B cell (primary cell): ENCODE measurements around the gene NBR1. TPM values are rescaled to one million over a fixed set of nuclear protein-coding genes. Genes with fewer than 3 reads are reported as not detected.
"Not testable (repeated sequence)": the region's sequence is repeated elsewhere in the genome, so short reads cannot be mapped to it uniquely, and the experiment has no call there.

Source experiments
- ATAC-seq: fragments of 200-7000 bp; cut with Tn5 transposase; one replicate; pipeline ENCODE4 v1.10.0; 2021; ENCODE audit warnings: low read depth, mild to moderate bottlenecking, moderate number of reproducible peaks, moderate library complexity
- CTCF ChIA-PET: fragments of 350-600 bp; sonication (Branson Sonifier 250); formaldehyde crosslinking; loops from one replicate; lab custom pipeline; 2021; ENCODE audit warnings: antibody characterized with exemption, inconsistent platforms; lab: Charles Lee
- POLR2A ChIA-PET: fragments of 350-600 bp; sonication (Branson Sonifier 250); formaldehyde crosslinking; loops from one replicate; lab custom pipeline; 2021; ENCODE audit warnings: antibody characterized with exemption; lab: Charles Lee
- DNase-seq: peaks from one replicate; pipeline ENCODE4 v3.0.0; 2013
- H2AFZ ChIP-seq: 2 replicates; pipeline ENCODE4 v1.6.1; 2012; ENCODE audit warnings: mild to moderate bottlenecking, low read depth, low read length; ENCODE audit not compliant: insufficient read depth, poor library complexity, severe bottlenecking
- H3K27ac ChIP-seq, 2 donors: 1 replicate in 1 of 2; 2 replicates in 1 of 2; pipeline ENCODE4 v1.5.1; 2012 to 2013; ENCODE audit warnings: low read length in 2 of 2, mild to moderate bottlenecking in 2 of 2, moderate library complexity in 1 of 2
- H3K27me3 ChIP-seq, 4 experiments: fragments of 200-600 bp in 1 of 4; sonication (generic) in 1 of 4; replicated peaks in 1 of 4; 1 replicate in 2 of 4; 2 replicates in 2 of 4; pipeline versions ENCODE4 v1.6.1 to v1.7.0; 2013 to 2016; ENCODE audit warnings: low read length in 3 of 4, mild to moderate bottlenecking in 2 of 4, mixed read lengths in 1 of 4, moderate library complexity in 1 of 4; ENCODE audit not compliant: insufficient read depth in 4 of 4, control insufficient read depth in 3 of 4; ENCODE audit errors: control extremely low read depth in 1 of 4
- H3K36me3 ChIP-seq, 2 experiments: replicated peaks in 1 of 2; 1 replicate in 1 of 2; 2 replicates in 1 of 2; pipeline versions ENCODE4 v1.6.1 to v1.7.1; 2013; ENCODE audit warnings: low read length in 1 of 2; ENCODE audit not compliant: insufficient read depth in 2 of 2, control insufficient read depth in 1 of 2; ENCODE audit errors: control extremely low read depth in 1 of 2, extremely low read depth in 1 of 2
- H3K4me1 ChIP-seq, 2 donors: fragments of 200-600 bp in 1 of 2; sonication (generic) in 1 of 2; 1 replicate in 1 of 2; 2 replicates in 1 of 2; pipeline versions ENCODE4 v1.5.1 to v1.6.1; 2013 to 2017; ENCODE audit warnings: low read length in 2 of 2; ENCODE audit not compliant: control insufficient read depth in 2 of 2, insufficient read depth in 2 of 2
- H3K4me2 ChIP-seq: replicated peaks from 2 replicates; pipeline ENCODE3; 2012; ENCODE audit warnings: mild to moderate bottlenecking, low read depth, low read length; ENCODE audit not compliant: poor library complexity, severe bottlenecking
- H3K4me3 ChIP-seq, 5 experiments: fragments of 200-600 bp in 1 of 5; sonication (generic) in 1 of 5; 1 replicate in 3 of 5; 2 replicates in 2 of 5; pipeline versions ENCODE4 v1.5.1 to v1.7.0; 2011 to 2016; ENCODE audit warnings: low read length in 4 of 5, mild to moderate bottlenecking in 4 of 5, low read depth in 2 of 5, control low read depth in 1 of 5, moderate library complexity in 1 of 5; ENCODE audit not compliant: insufficient read depth in 1 of 5; ENCODE audit errors: control extremely low read depth in 1 of 5, extremely low read depth in 1 of 5
- H3K79me2 ChIP-seq: fragments of 200-600 bp; sonication (generic); one replicate; pipeline ENCODE4 v1.6.0; 2016; ENCODE audit warnings: low read length; ENCODE audit not compliant: control insufficient read depth, insufficient read depth
- H3K9ac ChIP-seq: fragments of 200-600 bp; sonication (generic); 2 replicates; pipeline ENCODE4 v1.6.1; 2017; ENCODE audit warnings: mild to moderate bottlenecking, low read length, moderate library complexity
- H3K9me3 ChIP-seq, 3 donors: one replicate each; pipeline versions ENCODE4 v1.6.1 to v1.7.1; 2013; ENCODE audit warnings: low read length in 2 of 3; ENCODE audit not compliant: control insufficient read depth in 2 of 3, insufficient read depth in 1 of 3; ENCODE audit errors: control extremely low read depth in 1 of 3
- H4K20me1 ChIP-seq: 2 replicates; pipeline ENCODE4 v1.6.0; 2012; ENCODE audit warnings: mild to moderate bottlenecking, low read length; ENCODE audit not compliant: insufficient read depth, control insufficient read depth, poor library complexity, severe bottlenecking
- H3K27ac Mint-ChIP-seq: one replicate; pipeline ENCODE4 v1.8.0; 2021; ENCODE audit warnings: mixed read lengths
- H3K27me3 Mint-ChIP-seq: one replicate; pipeline ENCODE4 v1.8.0; 2021; ENCODE audit warnings: mixed read lengths
- H3K4me1 Mint-ChIP-seq: one replicate; pipeline ENCODE4 v1.8.0; 2021; ENCODE audit warnings: mixed read lengths
- H3K4me3 Mint-ChIP-seq: one replicate; pipeline ENCODE4 v1.8.0; 2021; ENCODE audit warnings: mixed read lengths
- H3K9me3 Mint-ChIP-seq: one replicate; pipeline ENCODE4 v1.8.0; 2022; ENCODE audit warnings: mixed read lengths; ENCODE audit not compliant: insufficient read depth
- WGBS: methylation state at CpG from one replicate; pipeline ENCODE4 v1.1.5; 2013; ENCODE audit warnings: missing lambda C conversion rate; ENCODE audit not compliant: insufficient coverage; 5-methylcytosine and 5-hydroxymethylcytosine counted together
- intact Hi-C: fragments of 100-400 bp; cut with micrococcal nuclease; formaldehyde crosslinking; loops from one replicate; pipeline ENCODE4 v1.10.0; 2022
- polyA plus RNA-seq: library from polyadenylated mRNA; depleted of rRNA; stranded (reverse); fragments of >200 nt; gene quantifications from 2 replicates; pipeline ENCODE4 v1.2.3, GENCODE V29; 2012
- total RNA-seq, 2 donors: library from RNA; stranded (reverse); fragments of 120-200 nt in 1 of 2; gene quantifications; 1 replicate in 1 of 2; 2 replicates in 1 of 2; pipeline versions ENCODE4 v1.2.3 to v1.2.4, GENCODE V29; 2013 to 2022

NBR1 gene
- total and polyA plus RNA-seq, 2 donors (not counting 1 experiment from before 2014, with no cell fraction given), result 18.8 to 43.9 TPM

GRCh38 chr17:43233877-43234276 lies 62.9 kb downstream of the NBR1 start, which contains the start of gene RNU2-1:
Gene RNU2-1 (minus strand): TSS chr17:43233977.
- CTCF ChIA-PET, H3K27me3 ChIP-seq, H3K36me3 ChIP-seq, H3K27ac Mint-ChIP-seq, H3K4me3 Mint-ChIP-seq, POLR2A ChIA-PET, H3K4me3 ChIP-seq, H3K4me1 Mint-ChIP-seq, H4K20me1 ChIP-seq, H3K79me2 ChIP-seq, H3K9ac ChIP-seq, intact Hi-C loops, H3K4me2 ChIP-seq, H2AFZ ChIP-seq, H3K27ac ChIP-seq, ATAC-seq, H3K9me3 Mint-ChIP-seq, H3K4me1 ChIP-seq, DNase-seq, H3K27me3 Mint-ChIP-seq: not testable (repeated sequence)
- no CpG with 5 or more reads among the region's 31 CpGs for WGBS
- peaks cover 0 to 10% (median 0%) of the 10 kb centered on the region in 3 donors for H3K9me3 ChIP-seq

DNA sequence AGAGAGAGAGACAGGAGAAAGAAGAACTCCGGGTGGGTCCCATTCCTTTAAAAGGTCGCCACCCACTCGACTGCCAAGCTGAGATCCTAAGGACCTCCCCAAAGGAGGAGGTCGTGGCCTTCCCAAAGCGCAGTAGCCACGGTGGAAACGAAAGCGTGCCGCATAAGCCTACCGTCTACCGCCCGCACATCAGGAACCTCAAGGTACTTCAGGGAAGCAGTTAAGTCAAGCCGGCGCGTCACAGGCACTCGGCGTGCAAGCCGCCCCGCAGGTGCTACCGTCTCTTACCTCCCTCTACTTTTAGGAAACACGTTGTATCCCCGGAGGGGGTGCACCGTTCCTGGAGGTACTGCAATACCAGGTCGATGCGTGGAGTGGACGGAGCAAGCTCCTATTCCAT lies 68.6 kb downstream of the NBR1 start:
- H3K4me1 Mint-ChIP-seq, H3K4me3 Mint-ChIP-seq, H2AFZ ChIP-seq, CTCF ChIA-PET, H3K4me2 ChIP-seq, H3K36me3 ChIP-seq, H3K79me2 ChIP-seq, H3K27ac Mint-ChIP-seq, H3K27ac ChIP-seq, H4K20me1 ChIP-seq, DNase-seq, H3K4me1 ChIP-seq, H3K9ac ChIP-seq, H3K27me3 Mint-ChIP-seq, POLR2A ChIA-PET, H3K27me3 ChIP-seq, intact Hi-C loops, H3K4me3 ChIP-seq, H3K9me3 ChIP-seq, H3K9me3 Mint-ChIP-seq: not testable (repeated sequence)
- WGBS, result no CpG with 5 or more reads among the region's 26 CpGs
- ATAC-seq, result peak; percentile 44

- H3K79me2 ChIP-seq, H3K27ac Mint-ChIP-seq, H3K27me3 ChIP-seq, H3K4me3 Mint-ChIP-seq, H3K36me3 ChIP-seq, CTCF ChIA-PET, H3K27ac ChIP-seq, H3K4me3 ChIP-seq, H3K4me2 ChIP-seq, H3K27me3 Mint-ChIP-seq, intact Hi-C loops, H3K9ac ChIP-seq, POLR2A ChIA-PET, H4K20me1 ChIP-seq, H3K9me3 ChIP-seq, DNase-seq, H3K4me1 ChIP-seq, H3K4me1 Mint-ChIP-seq, H3K9me3 Mint-ChIP-seq, H2AFZ ChIP-seq: not testable (repeated sequence)
- ATAC-seq, result peak; percentile 50
- WGBS, result no CpG with 5 or more reads among the region's 34 CpGs
Observed at GRCh38 chr17:43240596-43241352, 69.8 kb downstream of the NBR1 start.

DNA sequence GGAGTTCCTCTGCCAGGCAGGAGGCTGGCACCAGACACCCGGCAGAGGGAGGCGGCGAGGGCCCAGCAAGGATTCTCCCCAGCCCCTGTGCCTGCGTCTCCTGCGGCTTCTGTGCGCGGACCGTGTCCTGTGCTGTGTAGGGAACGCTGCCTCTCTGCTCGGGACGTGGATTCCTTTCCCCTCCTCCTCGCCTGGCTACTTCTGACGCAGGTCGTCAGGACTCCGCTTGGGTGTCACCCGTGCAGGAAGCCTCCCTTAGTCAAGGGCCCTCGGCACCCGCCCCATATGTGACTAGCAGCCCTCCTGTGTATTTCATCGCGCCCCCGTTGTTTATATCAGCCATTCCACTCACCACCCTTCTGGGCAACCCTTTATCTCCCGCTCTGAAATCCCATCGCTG lies 75.4 kb downstream of the NBR1 start:
- not testable (repeated sequence) for H3K4me3 ChIP-seq

More for the DNA sequence above, 75.4 kb downstream of the NBR1 start:
- H3K4me2 ChIP-seq, H3K9me3 ChIP-seq, H3K27me3 Mint-ChIP-seq, H3K9ac ChIP-seq, H3K4me1 ChIP-seq, CTCF ChIA-PET, H3K4me3 Mint-ChIP-seq, H4K20me1 ChIP-seq, POLR2A ChIA-PET, H3K9me3 Mint-ChIP-seq, H3K79me2 ChIP-seq, H2AFZ ChIP-seq, intact Hi-C loops, H3K27ac ChIP-seq, DNase-seq, ATAC-seq, H3K4me1 Mint-ChIP-seq, H3K36me3 ChIP-seq, H3K27me3 ChIP-seq, H3K27ac Mint-ChIP-seq: not testable (repeated sequence)
- WGBS, result 0% methylated on average over 6 of the region's 23 CpGs
